HG02943 (cell line): ENCODE measurements around the gene IRF5.
"Not testable (repeated sequence)": the region's sequence is repeated elsewhere in the genome, so short reads cannot be mapped to it uniquely, and the experiment has no call there.

Experiments
- ATAC-seq: cut with Tn5 transposase; IDR thresholded peaks from one replicate; pipeline ENCODE4 v1.9.1; 2021; ENCODE audit warnings: mild to moderate bottlenecking, low read depth, moderate library complexity; ENCODE audit not compliant: unreplicated experiment

The IRF5 gene

DNA sequence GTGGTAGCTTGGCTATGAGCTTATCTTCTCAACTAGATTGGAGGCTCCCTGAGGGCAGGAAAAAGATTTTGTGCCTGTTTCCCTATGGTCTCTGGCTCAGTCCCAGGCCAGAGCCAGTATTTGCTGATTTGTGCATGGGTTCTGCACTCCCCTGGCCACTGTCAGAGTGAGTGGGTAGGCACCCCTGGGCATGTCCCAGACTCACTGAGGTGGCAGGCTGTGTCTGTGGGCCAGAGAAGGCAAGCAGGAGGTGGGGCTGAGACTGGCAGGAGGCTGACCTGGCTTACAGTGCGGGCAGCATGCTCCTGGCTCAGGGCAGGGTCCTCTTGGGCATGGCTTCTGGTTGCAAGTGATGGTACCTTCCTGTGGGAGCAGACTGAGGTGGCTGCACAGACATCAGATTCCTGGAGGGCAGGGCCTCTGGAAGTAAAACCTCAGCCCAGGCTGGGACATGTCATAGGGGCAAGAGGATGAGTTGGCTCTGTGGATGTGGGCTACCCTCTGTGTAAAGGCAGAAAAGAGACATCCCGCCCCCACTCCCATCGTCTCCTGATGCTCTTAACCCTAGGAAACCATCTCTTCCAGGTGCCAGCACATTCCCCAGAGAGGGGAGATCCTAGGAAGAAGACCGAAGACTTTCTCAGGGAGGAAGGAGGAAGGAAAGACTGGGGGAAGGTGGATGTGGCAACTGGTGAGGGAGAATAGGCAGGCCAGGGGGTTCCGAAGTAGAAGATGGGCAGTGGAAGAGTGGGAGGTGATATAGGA lies 31.5 kb upstream of the IRF5 start:
- no peak for ATAC-seq

DNA sequence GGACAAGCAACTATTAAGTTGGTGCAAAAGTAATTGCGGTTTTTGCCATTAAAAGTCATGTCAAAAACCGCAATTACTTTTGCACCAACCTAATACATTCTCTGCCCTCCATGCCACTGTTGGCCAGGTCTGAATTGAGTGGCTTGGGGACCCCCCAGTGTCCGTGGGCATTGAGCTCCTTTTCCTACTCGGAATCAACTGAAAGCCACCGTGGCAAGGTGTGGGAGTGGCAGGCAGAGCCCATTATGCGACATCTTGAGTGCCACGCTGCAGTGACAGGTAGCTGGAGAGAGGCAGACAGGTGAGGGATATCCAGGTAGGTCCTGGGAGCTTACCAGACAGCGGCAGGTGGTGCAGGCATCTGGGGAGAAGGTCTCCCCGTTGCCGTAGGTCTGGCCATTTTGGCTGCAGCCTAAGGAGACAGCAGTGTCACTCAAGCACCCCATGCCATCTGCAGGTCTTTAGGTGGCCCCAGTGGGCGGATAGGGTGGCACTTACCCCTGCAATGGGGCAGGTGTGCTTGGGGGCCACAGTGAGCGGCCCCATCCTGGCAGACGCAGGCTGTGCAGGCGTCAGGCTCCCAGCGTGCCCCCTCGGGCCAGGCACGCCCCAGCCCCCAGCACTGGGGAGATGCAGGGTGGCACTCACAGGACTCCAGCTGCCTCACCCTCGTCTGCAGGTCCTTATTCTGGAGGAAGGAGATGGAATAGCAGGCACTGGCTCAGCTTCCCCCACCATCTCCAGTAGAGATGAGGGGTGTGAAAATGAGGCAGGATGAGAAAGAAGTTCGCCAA lies 30.8 kb upstream of the IRF5 start:
- ATAC-seq = no peak

DNA sequence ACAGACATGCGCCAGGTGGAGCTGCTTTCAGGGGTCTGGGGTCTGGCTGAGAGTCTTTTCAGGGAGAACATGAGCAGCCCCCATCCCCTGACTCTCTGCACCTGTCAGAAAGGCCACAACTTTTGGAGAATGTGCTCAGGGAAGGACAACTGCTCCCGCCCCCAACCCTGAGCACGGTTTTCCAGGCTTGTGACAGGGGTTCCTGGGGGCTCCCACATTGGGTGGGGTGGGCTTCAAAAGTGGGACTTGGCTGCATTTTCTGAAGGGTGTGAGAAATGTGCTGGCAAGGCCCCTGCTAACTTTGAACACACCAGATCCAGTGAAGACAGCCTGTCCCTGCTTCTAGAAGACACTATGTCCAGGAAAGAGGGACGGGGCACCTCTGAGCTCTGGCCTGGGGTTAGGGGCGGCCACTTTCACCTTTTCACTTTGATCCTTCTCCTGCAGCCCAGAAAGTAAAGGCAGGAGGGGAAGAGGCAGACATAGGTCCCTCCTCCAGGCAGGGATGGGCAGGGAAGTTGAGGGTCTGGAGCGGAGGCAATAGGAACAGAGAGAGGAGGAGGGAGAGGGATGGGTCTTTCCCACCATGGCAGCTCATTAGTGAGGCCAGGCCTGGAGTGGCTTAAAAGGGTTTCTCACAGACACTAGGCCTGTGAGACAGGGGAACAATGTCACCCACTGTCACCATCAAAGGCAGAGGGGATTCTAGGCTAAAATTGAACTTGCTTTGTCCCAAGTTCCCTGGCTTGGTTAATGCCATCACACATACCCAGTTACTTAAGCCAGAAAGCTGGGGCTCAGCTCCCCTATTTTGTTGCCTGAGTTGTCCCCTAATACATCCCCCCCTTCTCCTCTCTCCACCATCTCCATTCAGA lies 28.7 kb upstream of the IRF5 start:
- no peak for ATAC-seq

DNA sequence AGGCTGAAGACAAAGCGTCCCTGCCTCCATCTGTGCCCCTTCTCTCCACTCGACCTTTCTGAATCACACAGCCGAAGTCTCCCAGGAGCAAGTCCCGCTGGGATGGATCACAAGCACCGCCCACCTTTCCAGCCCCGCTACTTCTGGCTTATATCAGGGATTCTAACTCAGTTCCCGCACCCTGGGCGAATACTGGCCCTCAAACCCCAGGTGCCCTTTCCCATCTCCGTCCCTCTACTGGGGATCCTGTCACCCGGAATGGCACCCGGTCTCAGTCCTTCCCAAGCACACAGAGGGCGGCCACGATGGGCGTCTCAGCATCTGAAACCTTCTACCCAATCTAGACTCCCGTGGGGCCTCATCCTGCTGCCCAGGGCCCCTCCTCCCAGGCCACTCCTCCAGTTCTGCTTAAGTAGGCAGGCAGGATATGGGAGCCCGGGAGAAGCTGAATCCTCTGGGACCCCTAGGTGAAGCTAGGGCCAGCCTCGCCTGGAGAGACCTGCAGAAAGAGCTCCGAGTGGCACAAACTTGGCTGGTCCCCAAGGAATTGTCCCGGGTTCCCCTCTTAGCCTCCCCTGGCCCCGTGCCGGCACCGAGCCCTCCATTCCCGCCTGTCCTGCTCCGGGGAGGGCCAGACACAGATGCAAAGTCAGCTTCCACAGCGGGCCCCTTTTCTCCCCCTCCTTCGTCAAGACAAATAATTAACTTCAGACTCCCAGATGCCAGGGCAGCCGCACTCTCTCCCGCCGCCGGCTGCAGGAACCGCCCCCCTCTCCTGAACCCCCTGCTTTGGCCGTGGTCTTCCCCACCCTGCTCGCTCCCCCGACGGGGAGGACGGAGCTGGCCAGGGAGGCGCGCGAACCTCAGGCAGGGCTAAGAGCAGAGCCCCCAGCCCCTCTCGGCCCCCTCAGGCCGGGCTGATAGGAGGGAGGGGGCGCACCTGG lies 27.8 kb upstream of the IRF5 start:
- no peak for ATAC-seq

DNA sequence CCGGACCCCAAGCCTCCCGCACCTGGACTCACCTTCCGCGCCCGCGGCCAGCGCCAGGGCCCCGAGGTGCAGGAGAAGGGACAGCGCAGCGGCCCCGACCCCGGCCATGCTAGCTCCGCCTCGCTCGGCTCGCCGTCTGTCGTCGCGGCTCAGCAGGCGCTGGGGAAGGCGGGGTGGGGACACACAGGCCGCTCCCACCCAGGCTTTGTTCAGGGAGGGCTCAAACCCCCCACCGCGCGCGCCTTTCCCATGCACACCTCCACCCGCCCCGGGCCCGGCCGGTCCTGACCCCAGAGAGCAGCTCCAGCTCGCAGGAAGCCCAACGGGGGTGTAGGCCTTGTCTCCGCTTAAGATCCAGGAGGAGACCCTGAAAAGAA lies 27.2 kb upstream of the IRF5 start, which contains the start of gene KCP:
TSS of gene KCP (minus strand) at position 141 of the 377 bp plus-strand sequence. CDS start at position 108, 33 bp downstream.
- ATAC-seq = no peak

DNA sequence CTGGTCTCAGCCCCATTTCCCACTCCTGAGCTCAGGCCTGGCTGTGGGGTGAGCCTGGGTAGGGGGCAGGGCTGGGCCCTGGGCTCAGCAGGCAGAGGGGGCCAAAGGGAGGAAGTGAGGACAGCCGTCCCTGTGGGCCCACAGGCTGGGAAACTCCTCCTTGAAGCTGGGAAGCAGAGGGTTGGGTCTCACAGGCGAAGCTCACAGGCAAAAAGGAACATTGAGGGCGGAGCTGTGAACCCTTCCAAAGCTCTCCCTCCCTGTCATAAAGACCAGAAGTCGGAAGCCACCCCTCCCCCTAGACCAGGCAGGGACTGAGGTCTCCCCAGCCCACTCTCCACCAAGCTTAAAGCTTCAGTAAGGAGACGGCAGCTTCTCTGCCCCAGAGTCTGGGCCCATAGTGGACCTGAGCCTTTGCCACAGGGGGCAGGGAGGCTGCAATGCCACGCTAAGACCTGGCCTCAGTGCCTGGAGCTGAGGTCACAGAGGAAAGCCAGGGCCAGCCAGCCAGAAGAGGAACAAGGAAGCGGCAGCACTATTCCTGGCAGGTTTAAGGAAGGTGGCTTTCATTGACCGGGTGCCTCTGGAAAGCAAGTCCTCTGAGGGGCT lies 26.2 kb upstream of the IRF5 start:
- no peak for ATAC-seq

DNA sequence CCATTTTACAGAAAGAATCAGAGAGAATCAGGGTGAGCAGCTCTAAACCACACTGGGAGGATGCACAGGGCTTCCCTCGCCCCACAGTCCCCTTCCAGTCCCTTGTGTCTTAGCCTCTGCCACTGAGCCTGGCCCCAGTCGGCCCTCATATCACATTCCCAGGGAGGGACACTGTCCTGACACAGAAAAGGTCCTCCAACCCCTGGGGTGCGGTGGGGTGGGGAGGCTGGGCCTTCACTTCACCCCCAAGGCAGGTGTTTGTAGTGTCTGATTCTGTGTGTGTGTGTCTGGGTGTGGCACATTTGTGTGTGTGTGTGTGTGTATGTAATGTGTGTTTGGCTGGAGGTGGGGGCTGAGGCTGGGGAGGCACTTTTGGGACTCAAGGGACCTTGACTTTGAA lies 25.4 kb upstream of the IRF5 start:
- ATAC-seq = no peak

DNA sequence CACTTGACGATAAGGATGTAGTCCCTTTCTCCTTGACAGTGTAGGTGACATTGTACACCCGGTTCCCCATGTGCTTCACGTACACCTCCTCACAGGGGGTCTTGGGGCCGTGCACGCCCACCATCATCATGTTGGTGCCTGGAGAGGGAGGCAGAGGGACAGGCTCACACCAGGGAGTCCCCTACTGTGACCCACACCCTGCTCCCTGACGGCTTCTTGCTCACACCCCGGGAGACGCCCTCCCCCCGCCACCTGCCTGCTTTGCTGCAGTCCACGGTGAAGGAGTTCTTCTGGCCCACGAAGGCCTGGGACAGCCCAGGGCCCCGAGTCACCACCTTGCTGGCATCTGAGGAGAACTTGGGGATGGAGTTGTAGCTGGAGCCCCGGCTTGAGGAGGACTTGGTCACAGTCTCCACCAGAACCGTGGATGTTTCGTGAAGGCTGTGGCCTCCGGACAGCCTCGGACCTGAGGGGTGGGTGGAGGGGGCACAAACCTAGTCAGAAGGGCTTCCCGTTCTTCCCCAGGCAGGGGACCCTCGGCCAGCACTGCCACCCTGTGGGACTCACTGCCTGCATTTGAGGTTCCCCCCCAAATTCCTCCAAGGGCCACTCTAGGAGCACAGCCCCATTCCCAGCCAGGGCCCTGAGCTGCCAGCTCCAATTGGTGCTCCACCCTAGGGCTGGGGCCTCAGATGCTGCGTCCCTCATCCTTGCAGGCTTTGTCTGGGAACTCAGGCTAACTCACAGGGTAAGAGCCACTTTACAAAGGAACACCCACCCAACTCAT lies 24.8 kb upstream of the IRF5 start:
- ATAC-seq = not testable (repeated sequence)

DNA sequence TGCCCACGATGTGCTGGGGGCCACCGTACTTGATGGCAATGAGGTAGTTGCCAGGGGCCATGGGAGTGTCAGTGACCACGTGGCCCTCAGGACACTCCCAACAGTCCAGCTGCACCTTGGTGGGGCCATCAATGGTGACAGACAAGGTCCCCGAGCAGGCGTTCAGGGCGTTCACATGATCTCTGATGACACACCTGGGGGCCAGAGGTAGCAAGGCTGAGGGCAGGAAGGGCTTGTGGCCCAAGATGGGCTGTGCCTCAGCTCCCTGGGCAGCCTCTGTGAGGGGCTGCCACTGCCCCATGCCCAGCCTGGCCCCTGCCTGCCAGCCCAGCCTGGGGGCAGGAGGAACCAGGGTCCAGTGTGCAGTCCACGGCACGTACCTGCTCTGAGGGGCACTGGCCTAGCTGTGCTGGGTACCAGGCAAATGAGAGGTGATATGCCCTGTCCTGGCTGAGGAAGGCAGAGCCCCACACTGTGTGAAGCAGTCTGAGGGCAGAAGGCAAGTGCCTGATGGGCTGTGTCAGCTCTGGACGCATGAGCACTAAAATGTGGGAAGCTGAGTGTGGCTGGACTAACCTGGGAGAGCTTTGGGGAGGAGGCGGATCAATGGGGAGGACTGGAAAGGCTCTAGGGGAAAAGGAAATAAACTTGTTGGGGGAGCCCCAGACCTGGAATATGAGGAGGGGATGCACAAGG lies 23.7 kb upstream of the IRF5 start:
- ATAC-seq = no peak

DNA sequence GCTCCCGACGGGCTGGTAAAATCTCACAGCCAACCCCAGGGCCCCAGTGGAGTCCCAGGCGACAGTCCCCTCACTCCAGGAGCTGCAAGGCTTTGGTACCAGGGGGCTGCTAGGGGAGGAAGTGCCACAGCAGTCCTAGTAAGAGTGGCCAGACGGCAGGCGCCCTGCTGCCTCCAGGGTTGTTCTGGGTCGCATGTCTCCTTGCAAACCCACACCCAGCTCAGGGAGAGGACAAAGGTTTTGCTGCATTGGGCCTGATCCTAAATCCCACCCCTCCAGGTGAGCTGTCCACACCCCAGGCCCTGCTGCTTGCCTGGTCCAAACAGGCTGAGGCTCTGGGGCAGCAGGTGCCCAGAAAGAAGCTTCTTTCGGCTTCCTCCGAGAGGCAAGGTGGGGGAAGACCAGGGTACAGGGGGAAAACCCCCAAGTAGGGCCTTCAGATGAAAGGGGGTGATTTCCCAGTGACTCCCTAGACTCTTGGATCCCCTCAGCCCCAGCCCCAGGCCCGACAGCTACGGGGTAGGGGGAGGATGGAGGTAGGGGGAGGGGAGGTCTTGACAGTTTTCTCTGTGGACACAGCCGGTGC lies 23.1 kb upstream of the IRF5 start:
- ATAC-seq = no peak

DNA sequence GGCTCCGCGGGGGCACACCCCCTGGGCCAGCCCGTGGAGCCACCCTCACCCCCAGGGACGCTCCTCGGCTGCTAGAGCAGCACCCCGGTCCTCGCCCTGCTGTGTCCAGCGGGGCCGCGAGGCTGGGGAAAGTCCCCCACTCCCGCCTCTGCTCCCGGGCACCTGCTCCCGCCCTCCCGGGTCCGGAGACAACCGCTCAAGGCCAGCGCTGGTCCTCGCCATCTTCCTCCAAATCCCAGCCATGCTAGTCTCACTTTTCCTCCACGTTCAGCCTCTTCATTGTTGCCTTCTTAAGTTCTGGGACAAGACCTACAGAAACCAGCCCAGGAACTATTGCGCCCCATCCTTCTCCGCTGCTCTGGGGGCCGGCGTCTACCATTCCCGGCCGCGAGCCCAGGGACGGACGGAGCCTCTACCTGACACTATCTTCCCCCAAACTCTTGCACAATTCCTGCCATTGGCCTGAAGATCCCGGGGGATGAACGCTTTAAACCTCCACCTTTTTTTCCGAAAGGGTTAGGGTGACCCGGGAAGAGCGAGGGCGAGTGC lies 22.4 kb upstream of the IRF5 start:
- ATAC-seq = no peak

DNA sequence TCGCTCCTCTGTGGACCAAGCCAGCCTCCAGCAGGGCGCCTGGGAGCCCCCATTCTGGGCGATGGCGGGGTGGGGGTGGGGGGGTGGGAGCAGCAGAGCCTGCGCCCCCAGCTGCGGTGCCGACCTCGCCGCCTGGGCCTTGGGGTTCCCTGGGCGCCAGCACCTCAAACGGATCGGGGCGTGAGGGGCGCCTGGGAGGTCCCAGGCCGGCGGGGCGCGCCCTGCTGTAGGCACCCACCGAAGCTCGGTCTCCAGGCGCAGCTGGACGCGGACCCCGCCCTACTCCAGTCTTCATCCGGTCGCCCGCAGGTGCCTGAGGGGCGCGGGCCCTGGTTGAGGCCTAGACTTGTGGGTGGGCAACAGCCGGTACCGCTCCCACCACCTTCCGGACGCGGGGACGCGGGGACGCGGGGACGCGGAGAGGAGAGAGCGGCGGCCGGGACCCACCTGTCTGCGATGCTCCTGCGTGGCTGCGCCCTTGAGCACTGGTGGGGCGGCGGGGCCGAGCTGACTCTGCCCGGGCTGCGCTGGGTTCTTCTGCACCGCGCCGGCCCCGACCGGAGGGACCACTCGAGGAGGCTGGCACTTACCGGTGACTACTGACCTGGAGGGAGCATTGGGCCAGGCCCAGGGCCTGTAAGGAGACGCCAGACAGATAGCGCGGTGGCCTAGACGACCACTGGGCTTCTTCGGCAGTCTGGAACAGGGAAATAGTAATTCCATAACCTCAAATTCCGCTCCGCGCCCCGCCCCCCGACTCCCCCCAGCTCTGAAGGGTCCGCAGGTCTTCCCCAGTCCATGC lies 21.7 kb upstream of the IRF5 start:
- no peak for ATAC-seq

DNA sequence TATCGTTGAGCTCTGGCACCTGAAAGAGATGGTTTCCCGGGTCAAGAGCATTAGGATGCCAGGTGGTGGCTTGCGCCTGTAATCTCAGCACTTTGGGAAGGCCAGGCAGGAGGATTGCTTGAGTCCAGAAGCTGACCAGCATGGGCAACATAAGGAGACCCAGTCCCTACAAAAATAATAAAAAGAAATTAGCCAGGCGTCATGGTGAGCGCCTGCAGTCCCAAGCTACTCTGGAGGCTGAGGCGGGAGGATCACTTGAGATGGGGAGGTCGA lies 21.1 kb upstream of the IRF5 start:
- no peak for ATAC-seq

DNA sequence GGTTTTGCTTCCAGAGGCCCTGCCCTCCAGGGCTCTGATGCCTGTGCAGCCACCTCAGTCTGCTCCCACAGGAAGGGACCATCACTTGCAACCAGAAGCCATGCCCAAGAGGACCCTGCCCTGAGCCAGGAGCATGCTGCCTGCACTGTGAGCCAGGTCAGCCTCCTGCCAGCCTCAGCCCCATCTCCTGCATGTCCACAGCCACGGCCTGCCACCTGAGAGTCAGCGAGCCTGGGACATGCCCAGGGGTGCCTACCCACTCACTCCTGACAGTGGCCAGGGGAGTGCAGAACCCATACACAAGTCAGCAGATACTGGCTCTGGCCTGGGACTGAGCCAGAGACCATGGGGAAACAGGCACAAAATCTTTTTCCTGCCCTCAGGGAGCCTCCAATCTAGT lies 20.6 kb upstream of the IRF5 start:
- ATAC-seq = no peak

DNA sequence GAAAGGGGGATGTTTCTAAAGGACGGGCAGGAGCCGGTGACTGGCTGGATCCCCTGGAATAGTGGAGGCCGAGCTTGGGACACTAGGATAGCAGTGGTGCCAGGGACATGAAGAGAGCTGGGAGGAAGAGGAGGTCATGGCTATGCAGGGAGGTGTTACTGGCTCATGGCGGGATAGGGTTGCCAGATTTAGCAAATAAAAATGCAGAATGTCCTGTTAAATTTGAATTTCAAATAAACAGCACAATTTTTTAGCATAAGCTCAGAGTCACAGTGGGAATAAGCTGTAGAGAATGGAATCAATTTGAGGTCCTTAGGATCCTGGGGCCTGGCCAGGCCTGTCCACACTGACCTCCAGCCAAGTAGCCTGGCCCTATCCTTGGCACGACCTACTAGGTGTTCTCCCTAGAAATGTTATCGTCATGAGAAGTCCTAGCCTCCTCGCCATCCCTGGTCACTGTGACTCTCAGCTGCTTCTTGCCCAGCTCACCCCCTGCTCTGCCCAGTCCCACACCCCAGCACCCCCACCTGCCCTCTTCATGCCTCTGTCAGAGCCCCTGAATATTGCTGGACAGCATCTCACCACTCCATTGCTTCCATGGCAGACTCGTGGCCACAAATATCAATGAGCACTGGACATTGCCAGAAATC lies 19.6 kb upstream of the IRF5 start:
- no peak for ATAC-seq

DNA sequence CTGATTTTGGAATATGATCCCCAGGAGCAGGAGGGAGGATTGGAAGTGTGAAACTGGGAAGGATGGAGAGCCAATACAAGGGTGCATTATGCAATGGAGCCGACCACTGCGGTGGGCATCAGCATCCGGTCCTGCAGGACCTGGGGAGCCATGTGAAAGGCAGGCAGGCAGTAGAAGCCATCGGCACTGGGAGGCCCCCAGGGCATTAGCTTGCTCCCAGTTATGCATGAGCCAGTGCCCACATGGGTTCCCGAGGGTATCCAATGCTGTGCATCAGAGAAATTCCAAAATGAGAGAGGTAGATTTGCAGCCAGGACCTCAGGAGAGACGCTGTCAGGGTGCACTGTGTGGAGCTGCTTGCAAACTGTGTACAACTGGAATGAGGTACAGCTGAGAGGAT lies 18.5 kb upstream of the IRF5 start:
- ATAC-seq = no peak
